GM12872 (cell line): ENCODE data around the gene LUZP4.

Source experiments
- CTCF ChIP-seq: IDR thresholded peaks from 3 replicates; pipeline ENCODE4 v1.5.1; 2011; ENCODE audit warnings: low read depth, mild to moderate bottlenecking, low read length, moderate library complexity; ENCODE audit not compliant: insufficient read depth

LUZP4 gene

GRCh38 chrX:115339441-115340025, 50.0 kb downstream of the LUZP4 start:
- TF ChIP-seq CTCF: no peak

- TF ChIP-seq CTCF: no peak
Measured at GRCh38 chrX:115341421-115341820, 51.9 kb downstream of the LUZP4 start.

- TF ChIP-seq CTCF: no peak
Measured at GRCh38 chrX:115344885-115345614, 55.5 kb downstream of the LUZP4 start.

- no peak for TF ChIP-seq CTCF
Measured at GRCh38 chrX:115345615-115346014, 56.1 kb downstream of the LUZP4 start.

GRCh38 chrX:115348446-115349225, 59.1 kb downstream of the LUZP4 start:
- TF ChIP-seq CTCF: no peak

- no peak for TF ChIP-seq CTCF
Measured at GRCh38 chrX:115350711-115351381, 61.3 kb downstream of the LUZP4 start.

GRCh38 chrX:115356369-115356768, 66.9 kb downstream of the LUZP4 start:
- no peak for TF ChIP-seq CTCF
